K562 (cell line): ENCODE results near the gene TMPRSS6. TPM values are rescaled to one million over a fixed set of nuclear protein-coding genes. Genes with fewer than 3 reads are reported as not detected.

Experiments
- ATAC-seq: fragments of 200-7000 bp; cut with Tn5 transposase; 3 replicates; pipeline ENCODE4 v1.9.1; 2020; ENCODE audit warnings: moderate library complexity
- BruUV-seq: library from RNA; stranded (reverse); fragments of 400-500 nt; replicated peaks from 2 replicates; lab custom pipeline; 2021; lab: Mats Ljungman, UMichigan
- CTCF ChIA-PET: fragments of 300-600 bp; formaldehyde crosslinking; extraction: SDS; loops from one replicate; lab custom pipeline; 2021; ENCODE audit warnings: low intra/inter-chr PET ratio; lab: Yijun Ruan, JAX
- POLR2A ChIA-PET: fragments of 300-600, 350-650 bp; sonication (Branson Sonifier 250); formaldehyde crosslinking; extraction: SDS; loops from one replicate; lab custom pipeline; 2021; ENCODE audit warnings: antibody characterized with exemption, inconsistent platforms; lab: Yijun Ruan, JAX
- DNase-seq, 4 experiments: peaks; one replicate each; pipeline versions ENCODE4 v3.0.0 to v3.0.0-alpha.2; 2011 to 2018; ENCODE audit warnings: low spot score in 3 of 4, mixed read lengths in 3 of 4; ENCODE audit errors: extremely low read depth in 1 of 4
- FAIRE-seq: peaks from 2 replicates; lab custom pipeline; 2011; peaks lifted over from hg19 to GRCh38; lab: Jason Lieb, UNC
- H2AFZ ChIP-seq: 2 replicates; pipeline ENCODE4 v1.6.0; 2011; ENCODE audit warnings: low read depth, low read length, control low read depth, inconsistent platforms
- H3K27ac ChIP-seq: fragments of 200-600 bp; 3 replicates; pipeline ENCODE4 v1.8.0; 2011; ENCODE audit warnings: low read depth, mild to moderate bottlenecking, control low read depth, inconsistent platforms, low read length, moderate library complexity, mixed read lengths; ENCODE audit errors: extremely low read depth
- H3K27me3 ChIP-seq, 2 experiments: fragments of 300-600 bp in 1 of 2; 2 replicates in 1 of 2; 3 replicates in 1 of 2; pipeline versions ENCODE4 v1.6.0 to v1.8.0; 2011; ENCODE audit warnings: inconsistent platforms in 2 of 2, low read length in 2 of 2, mild to moderate bottlenecking in 1 of 2, mixed read lengths in 1 of 2, moderate library complexity in 1 of 2; ENCODE audit not compliant: control insufficient read depth in 2 of 2, insufficient read depth in 2 of 2
- H3K36me3 ChIP-seq: fragments of 300-600 bp; 3 replicates; pipeline ENCODE4 v1.8.0; 2011; ENCODE audit warnings: mild to moderate bottlenecking, low read length, inconsistent platforms; ENCODE audit not compliant: control insufficient read depth, insufficient read depth
- H3K4me1 ChIP-seq, 2 experiments: fragments of 200-600 bp in 1 of 2; replicated peaks in 1 of 2; 2 replicates in 1 of 2; 3 replicates in 1 of 2; pipeline versions ENCODE4 v1.5.1 to v1.8.0; 2011; ENCODE audit warnings: inconsistent platforms in 2 of 2, low read length in 2 of 2, mild to moderate bottlenecking in 1 of 2, mixed read lengths in 1 of 2, moderate library complexity in 1 of 2; ENCODE audit not compliant: control insufficient read depth in 2 of 2, insufficient read depth in 2 of 2
- H3K4me2 ChIP-seq: 2 replicates; pipeline ENCODE4 v1.6.1; 2011; ENCODE audit warnings: low read length, control low read depth, inconsistent platforms, mixed read lengths; ENCODE audit not compliant: insufficient read depth
- H3K4me3 ChIP-seq: fragments of 200-600 bp; sonication (generic), shearing (Covaris generic); 2 replicates; pipeline ENCODE4 v1.5.1; 2016; ENCODE audit warnings: control low read depth, inconsistent platforms
- H3K79me2 ChIP-seq: fragments of 200-600 bp; 3 replicates; pipeline ENCODE4 v1.8.0; 2011; ENCODE audit warnings: low read length, inconsistent platforms; ENCODE audit not compliant: control insufficient read depth, insufficient read depth
- H3K9ac ChIP-seq, 2 experiments: 2 replicates each; pipeline versions ENCODE4 v1.6.0 to v1.6.1; 2011; ENCODE audit warnings: low read depth in 2 of 2, low read length in 2 of 2, control low read depth in 1 of 2, inconsistent platforms in 1 of 2, mild to moderate bottlenecking in 1 of 2, mixed read lengths in 1 of 2; ENCODE audit not compliant: insufficient read depth in 1 of 2
- H3K9me1 ChIP-seq: one replicate; pipeline ENCODE4 v1.6.0; 2011; ENCODE audit warnings: inconsistent platforms, mild to moderate bottlenecking, low read length, moderate library complexity; ENCODE audit not compliant: control insufficient read depth, insufficient read depth
- H3K9me3 ChIP-seq: replicated peaks from 2 replicates; pipeline ENCODE4 v1.5.1; 2011; ENCODE audit warnings: low read depth, low read length, inconsistent platforms; ENCODE audit not compliant: control insufficient read depth, insufficient read depth
- H4K20me1 ChIP-seq: replicated peaks from 2 replicates; pipeline ENCODE4 v1.6.1; 2011; ENCODE audit warnings: low read length, inconsistent platforms, mixed read lengths; ENCODE audit not compliant: control insufficient read depth, insufficient read depth
- CCAR2 ChIP-seq: fragments of 200-400 bp; formaldehyde crosslinking; IDR thresholded peaks from 2 replicates; pipeline ENCODE4 v1.6.1; 2017; ENCODE audit warnings: mild to moderate bottlenecking, low read depth, low read length
- CTCFL ChIP-seq: IDR thresholded peaks from 2 replicates; pipeline ENCODE4 v1.6.1; 2011; ENCODE audit warnings: borderline replicate concordance, low read depth, mild to moderate bottlenecking, moderate library complexity, low read length; ENCODE audit not compliant: insufficient read depth, poor library complexity, severe bottlenecking
- E2F4 ChIP-seq: sonication (generic); formaldehyde crosslinking; IDR thresholded peaks from 2 replicates; pipeline ENCODE4 v1.8.0; 2022; ENCODE audit warnings: mild to moderate bottlenecking, low read depth, missing genetic modification reagents
- HNRNPUL1 ChIP-seq: fragments of 200-400 bp; formaldehyde crosslinking; IDR thresholded peaks from 2 replicates; pipeline ENCODE4 v1.6.1; 2017; ENCODE audit warnings: low read length
- JUNB ChIP-seq: fragments of 450-650 bp; formaldehyde crosslinking; conservative IDR thresholded peaks from 2 replicates; pipeline ENCODE4 v1.4.0; 2020; ENCODE audit warnings: mild to moderate bottlenecking
- RBFOX2 ChIP-seq: fragments of 200-400 bp; formaldehyde crosslinking; IDR thresholded peaks from 2 replicates; pipeline ENCODE4 v1.6.1; 2017; ENCODE audit warnings: low read depth, mild to moderate bottlenecking, low read length, moderate library complexity
- RNF2 ChIP-seq: sonication (generic); IDR thresholded peaks from 2 replicates; pipeline ENCODE4 v1.6.1; 2016
- SOX6 ChIP-seq: fragments of 450-650 bp; IDR thresholded peaks from 2 replicates; pipeline ENCODE4 v1.6.1; 2014; ENCODE audit warnings: mild to moderate bottlenecking
- ZNF79 ChIP-seq: fragments of 250-450 bp; sonication (Bioruptor Pico); IDR thresholded peaks from 2 replicates; pipeline ENCODE4 v1.4.0; 2020; ENCODE audit warnings: low read depth, mild to moderate bottlenecking, moderate library complexity
- WGBS: fragments of 100-300 bp; shearing (Covaris generic); methylation state at CpG from one replicate; pipeline ENCODE4 v1.1.6; 2016; ENCODE audit warnings: low coverage, mixed read lengths; ENCODE audit not compliant: insufficient coverage; ENCODE audit errors: missing lambda C conversion rate; 5-methylcytosine and 5-hydroxymethylcytosine counted together
- in situ Hi-C: fragments of 300-500 bp; cut with MboI; formaldehyde crosslinking; loops from 4 replicates; pipeline ENCODE4 v1.15.0; 2018; ENCODE audit warnings: inconsistent platforms, mixed read lengths
- intact Hi-C: fragments of 100-400 bp; cut with micrococcal nuclease; formaldehyde crosslinking; loops from 2 replicates; pipeline ENCODE4 v1.14.2; 2022
- polyA plus RNA-seq, 8 experiments: library from polyadenylated mRNA; depleted of rRNA in 4 of 8; stranded (reverse) in 5 of 8; unstranded in 3 of 8; fragments of >200 nt; fragmentation: Nextera tagmentation in 2 of 8; fragmentation: Illumina TruSeq in 1 of 8; extraction: Ambion mirVana in 2 of 8; extraction: Trizol in 1 of 8; gene quantifications; 2 replicates each; pipeline versions ENCODE4 v1.2.1 to v1.2.3, GENCODE V29; 2011 to 2014; ENCODE audit warnings: inconsistent platforms in 1 of 8, missing spikeins in 1 of 8
- total RNA-seq, 7 experiments: library from RNA; depleted of rRNA in 6 of 7; stranded (reverse); fragments of >200 nt in 6 of 7; fragmentation: Illumina TruSeq in 2 of 7; extraction: Trizol in 2 of 7; gene quantifications; 2 replicates each; pipeline versions ENCODE4 v1.2.1 to v1.2.3, GENCODE V29; 2011 to 2021; ENCODE audit warnings: low replicate concordance in 1 of 7
- TF ChIP-seq, protein P1 (sequence below): IDR thresholded peaks from 3 replicates; pipeline ENCODE4 v1.6.1; 2011; ENCODE audit warnings: borderline replicate concordance, mild to moderate bottlenecking; ENCODE audit not compliant: insufficient read length, insufficient read depth
- TF ChIP-seq, protein P2 (sequence below), 3 experiments: fragments of 200-800 bp in 1 of 3; fragments of 250-450 bp in 1 of 3; fragments of 450-650 bp in 1 of 3; sonication (Bioruptor Pico) in 1 of 3; sonication (Bioruptor generic) in 1 of 3; formaldehyde crosslinking in 1 of 3; IDR thresholded peaks; 2 replicates each; pipeline versions ENCODE4 v1.6.1 to v1.8.0; 2016 to 2022; ENCODE audit warnings: mild to moderate bottlenecking in 2 of 3, missing genetic modification characterization in 2 of 3, missing compliant biosample characterization in 1 of 3, moderate library complexity in 1 of 3

The TMPRSS6 gene
- total and polyA plus RNA-seq, 9 of the 15 experiments (the other 6 are each of a cell fraction or from before 2014, with no cell fraction given) = 0.03 TPM; not detected in 8

DNA sequence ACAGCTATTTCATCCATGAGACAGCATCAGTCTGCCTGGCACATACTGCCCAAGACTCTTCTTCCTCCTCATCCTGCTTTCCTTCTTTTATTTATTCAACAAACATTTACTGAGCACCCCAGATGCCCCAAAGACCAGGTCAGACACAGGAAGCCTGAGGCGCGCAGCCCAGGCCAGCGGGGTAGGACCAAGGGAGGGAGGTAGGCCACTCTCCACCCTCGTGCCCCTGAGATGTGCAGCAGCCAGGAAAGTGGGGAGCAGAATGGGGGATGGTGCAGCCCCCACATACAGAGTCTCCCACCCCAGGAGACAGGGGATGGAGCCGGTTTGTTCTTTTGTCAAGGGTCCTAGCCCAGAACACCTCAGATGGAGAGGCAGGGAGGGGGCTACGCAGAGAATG is 44.4 kb upstream of the TMPRSS6 start:
- Histone ChIP-seq H3K4me1 (peaks cover 0 to 6% of the 10 kb centered on the region in 2 experiments; a peak in 2 of 5 replicates), H4K20me1 (no peaks in the 10 kb centered on the region; the same call in 1 of the 2 replicates), H3K9me1 (no peaks in the 10 kb centered on the region), H3K79me2 (no peaks in the 10 kb centered on the region)
- CTCF ChIA-PET = no interaction called here
- in situ Hi-C loops = no loop called here
- 8% methylated on average over 2 of the region's 6 CpGs for WGBS
- no peak for TF ChIP-seq RNF2
- no peak for TF ChIP-seq ZNF79
- TF ChIP-seq, protein P1, sequence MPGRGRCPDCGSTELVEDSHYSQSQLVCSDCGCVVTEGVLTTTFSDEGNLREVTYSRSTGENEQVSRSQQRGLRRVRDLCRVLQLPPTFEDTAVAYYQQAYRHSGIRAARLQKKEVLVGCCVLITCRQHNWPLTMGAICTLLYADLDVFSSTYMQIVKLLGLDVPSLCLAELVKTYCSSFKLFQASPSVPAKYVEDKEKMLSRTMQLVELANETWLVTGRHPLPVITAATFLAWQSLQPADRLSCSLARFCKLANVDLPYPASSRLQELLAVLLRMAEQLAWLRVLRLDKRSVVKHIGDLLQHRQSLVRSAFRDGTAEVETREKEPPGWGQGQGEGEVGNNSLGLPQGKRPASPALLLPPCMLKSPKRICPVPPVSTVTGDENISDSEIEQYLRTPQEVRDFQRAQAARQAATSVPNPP = no peak
- no peak for TF ChIP-seq E2F4
- TF ChIP-seq HNRNPUL1 = no peak
- no peak for TF ChIP-seq SOX6
- TF ChIP-seq, protein P2, sequence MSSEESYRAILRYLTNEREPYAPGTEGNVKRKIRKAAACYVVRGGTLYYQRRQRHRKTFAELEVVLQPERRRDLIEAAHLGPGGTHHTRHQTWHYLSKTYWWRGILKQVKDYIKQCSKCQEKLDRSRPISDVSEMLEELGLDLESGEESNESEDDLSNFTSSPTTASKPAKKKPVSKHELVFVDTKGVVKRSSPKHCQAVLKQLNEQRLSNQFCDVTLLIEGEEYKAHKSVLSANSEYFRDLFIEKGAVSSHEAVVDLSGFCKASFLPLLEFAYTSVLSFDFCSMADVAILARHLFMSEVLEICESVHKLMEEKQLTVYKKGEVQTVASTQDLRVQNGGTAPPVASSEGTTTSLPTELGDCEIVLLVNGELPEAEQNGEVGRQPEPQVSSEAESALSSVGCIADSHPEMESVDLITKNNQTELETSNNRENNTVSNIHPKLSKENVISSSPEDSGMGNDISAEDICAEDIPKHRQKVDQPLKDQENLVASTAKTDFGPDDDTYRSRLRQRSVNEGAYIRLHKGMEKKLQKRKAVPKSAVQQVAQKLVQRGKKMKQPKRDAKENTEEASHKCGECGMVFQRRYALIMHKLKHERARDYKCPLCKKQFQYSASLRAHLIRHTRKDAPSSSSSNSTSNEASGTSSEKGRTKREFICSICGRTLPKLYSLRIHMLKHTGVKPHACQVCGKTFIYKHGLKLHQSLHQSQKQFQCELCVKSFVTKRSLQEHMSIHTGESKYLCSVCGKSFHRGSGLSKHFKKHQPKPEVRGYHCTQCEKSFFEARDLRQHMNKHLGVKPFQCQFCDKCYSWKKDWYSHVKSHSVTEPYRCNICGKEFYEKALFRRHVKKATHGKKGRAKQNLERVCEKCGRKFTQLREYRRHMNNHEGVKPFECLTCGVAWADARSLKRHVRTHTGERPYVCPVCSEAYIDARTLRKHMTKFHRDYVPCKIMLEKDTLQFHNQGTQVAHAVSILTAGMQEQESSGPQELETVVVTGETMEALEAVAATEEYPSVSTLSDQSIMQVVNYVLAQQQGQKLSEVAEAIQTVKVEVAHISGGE (CRISPR knock-in tag; IDR thresholded peaks at IDR 0.05) = no peak
- no peak for TF ChIP-seq CTCFL
- no peak for TF ChIP-seq CCAR2
- no peak for TF ChIP-seq RBFOX2
- TF ChIP-seq JUNB (CRISPR knock-in tag) = no peak
- TF ChIP-seq, all 486 proteins: peak for 0
- no peak for DNase-seq
- no peak for FAIRE-seq
- Histone ChIP-seq H3K4me3 (no peak overlapping the region), H3K9ac (no peak overlapping the region), H3K27ac (no peak overlapping the region), H2AFZ (no peak overlapping the region), H3K27me3 (peaks cover 0 to 44% of the 10 kb centered on the region in 2 experiments; a peak in 3 of 5 replicates), H3K4me2 (no peak overlapping the region), H3K36me3 (no peaks in the 10 kb centered on the region), H3K9me3 (no peaks in the 10 kb centered on the region)
- POLR2A ChIA-PET = no interaction called here
- intact Hi-C loops = no loop called here
- no peak for ATAC-seq
- no TSS peak for BruUV-seq
